T-helper 1 cell (primary cell): ENCODE data around the gene SLC9A9.

Source experiments
- DNase-seq, 5 donors: peaks; one replicate each; pipeline ENCODE4 v3.0.0-alpha.2; 2012 to 2020

SLC9A9 gene

GRCh38 chr3:143384076-143384475, 464.2 kb downstream of the SLC9A9 start:
- no peak for DNase-seq

GRCh38 chr3:143383421-143383820, 464.8 kb downstream of the SLC9A9 start:
- DNase-seq = no peak

- no peak for DNase-seq
These were observed 465.5 kb downstream of the SLC9A9 start for GRCh38 chr3:143382816-143383215.

GRCh38 chr3:143380449-143380848, 467.8 kb downstream of the SLC9A9 start:
- DNase-seq = no peak

GRCh38 chr3:143375698-143376097, 472.6 kb downstream of the SLC9A9 start:
- no peak for DNase-seq

GRCh38 chr3:143367171-143367570, 481.1 kb downstream of the SLC9A9 start:
- no peak for DNase-seq

- no peak for DNase-seq
These were observed 481.6 kb downstream of the SLC9A9 start for GRCh38 chr3:143366672-143367071.

- DNase-seq = no peak
These were observed 484.3 kb downstream of the SLC9A9 start for GRCh38 chr3:143363949-143364348.

GRCh38 chr3:143363276-143363675, 485.0 kb downstream of the SLC9A9 start:
- peak in 1 of 5 donors; percentile 21 for DNase-seq

- DNase-seq = no peak
These were observed 485.9 kb downstream of the SLC9A9 start for GRCh38 chr3:143362115-143362991.

- no peak for DNase-seq
These were observed 486.7 kb downstream of the SLC9A9 start for GRCh38 chr3:143361589-143361988.

- no peak for DNase-seq
These were observed 488.0 kb downstream of the SLC9A9 start for GRCh38 chr3:143360244-143360643.

- DNase-seq = no peak
These were observed 489.3 kb downstream of the SLC9A9 start for GRCh38 chr3:143358793-143359491.

- no peak for DNase-seq
These were observed 490.0 kb downstream of the SLC9A9 start for GRCh38 chr3:143358155-143358792.

- DNase-seq = no peak
These were observed 490.6 kb downstream of the SLC9A9 start for GRCh38 chr3:143357700-143358099.

- DNase-seq = no peak
These were observed 491.4 kb downstream of the SLC9A9 start for GRCh38 chr3:143356839-143357238.

- DNase-seq = no peak
These were observed 493.9 kb downstream of the SLC9A9 start for GRCh38 chr3:143354342-143354741.

GRCh38 chr3:143352850-143353550, 495.3 kb downstream of the SLC9A9 start:
- DNase-seq = no peak

GRCh38 chr3:143351895-143352608, 496.2 kb downstream of the SLC9A9 start:
- no peak for DNase-seq

- no peak for DNase-seq
These were observed 496.9 kb downstream of the SLC9A9 start for GRCh38 chr3:143351354-143351753.

- peak in 1 of 5 donors; percentile 59 for DNase-seq
These were observed 498.8 kb downstream of the SLC9A9 start for GRCh38 chr3:143349455-143349854.
